ENCODE data around the gene TRPM8.

GRCh38 chr2:234033174-234033573, 116.0 kb downstream of the TRPM8 start:
- TF ChIP-seq YY1 (IDR thresholded peaks at IDR 0.05; ENCODE audit: insufficient read depth, insufficient read length) (no peak), ZNF274 (IDR thresholded peaks at IDR 0.05; ENCODE audit: low read depth, low read length) (no peak)

Data from NT2/D1 (cell line).